HL-60 (cell line): Measurements from ENCODE around the gene INTS7.

ENCODE experiments used
- DNase-seq, 2 experiments: peaks; one replicate each; pipeline ENCODE4 v3.0.0-alpha.2; 2010 to 2020; ENCODE audit warnings: low read depth in 1 of 2, low spot score in 1 of 2
- H3K27ac ChIP-seq: fragments of 250-450 bp; sonication (Bioruptor Pico); replicated peaks from 2 replicates; pipeline ENCODE4 v1.5.1; 2020; ENCODE audit warnings: mild to moderate bottlenecking, moderate library complexity
- H3K27me3 ChIP-seq: fragments of 250-450 bp; sonication (Bioruptor Pico); 2 replicates; pipeline ENCODE4 v1.5.1; 2021; ENCODE audit warnings: mild to moderate bottlenecking, moderate library complexity; ENCODE audit not compliant: insufficient read depth, poor library complexity, severe bottlenecking
- H3K4me3 ChIP-seq: replicated peaks from 2 replicates; pipeline ENCODE4 v1.5.1; 2011; ENCODE audit warnings: mild to moderate bottlenecking, control low read depth, low read length; ENCODE audit not compliant: insufficient read depth
- GABPA ChIP-seq: IDR thresholded peaks from 2 replicates; pipeline ENCODE4 v1.6.1; 2012; ENCODE audit warnings: low read depth
- POLR2AphosphoS5 ChIP-seq: IDR thresholded peaks from 2 replicates; pipeline ENCODE4 v1.6.1; 2012; ENCODE audit warnings: low read depth
- SPI1 ChIP-seq: IDR thresholded peaks from 2 replicates; pipeline ENCODE4 v1.6.1; 2012; ENCODE audit warnings: low read depth, mild to moderate bottlenecking, borderline replicate concordance
- TF ChIP-seq, protein P1 (sequence below): IDR thresholded peaks from one replicate; pipeline ENCODE4 v1.5.1; 2011; ENCODE audit warnings: low read length, control low read depth, inconsistent platforms; ENCODE audit not compliant: insufficient read depth
- TF ChIP-seq, protein P2 (sequence below): IDR thresholded peaks from 2 replicates; pipeline ENCODE4 v1.6.1; 2012; ENCODE audit warnings: low read depth; ENCODE audit not compliant: insufficient replicate concordance

Gene INTS7

DNA sequence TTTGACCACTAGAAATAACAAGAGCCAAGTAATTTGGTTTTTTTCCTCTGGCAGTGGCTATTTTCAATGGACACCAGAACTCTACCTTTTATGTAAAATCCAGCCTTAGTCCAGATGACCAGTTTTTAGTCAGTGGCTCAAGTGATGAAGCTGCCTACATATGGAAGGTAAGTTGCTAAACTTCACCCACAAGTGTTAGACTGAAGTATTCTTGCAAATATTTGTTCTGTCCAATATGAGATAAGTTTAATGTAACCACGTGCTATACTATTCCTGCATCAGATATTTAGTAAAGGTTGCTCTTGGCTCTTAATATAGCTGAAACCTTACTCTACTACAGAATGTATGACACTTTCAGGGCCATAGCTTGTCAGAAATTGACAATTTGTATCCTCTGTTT lies 36.7 kb upstream of the INTS7 start:
- no peak overlapping the region for H3K4me3 ChIP-seq
- no peak for DNase-seq
- no peaks in the 10 kb centered on the region for H3K27me3 ChIP-seq
- no peak overlapping the region for H3K27ac ChIP-seq
- no peak for TF ChIP-seq GABPA
- TF ChIP-seq, protein P1, sequence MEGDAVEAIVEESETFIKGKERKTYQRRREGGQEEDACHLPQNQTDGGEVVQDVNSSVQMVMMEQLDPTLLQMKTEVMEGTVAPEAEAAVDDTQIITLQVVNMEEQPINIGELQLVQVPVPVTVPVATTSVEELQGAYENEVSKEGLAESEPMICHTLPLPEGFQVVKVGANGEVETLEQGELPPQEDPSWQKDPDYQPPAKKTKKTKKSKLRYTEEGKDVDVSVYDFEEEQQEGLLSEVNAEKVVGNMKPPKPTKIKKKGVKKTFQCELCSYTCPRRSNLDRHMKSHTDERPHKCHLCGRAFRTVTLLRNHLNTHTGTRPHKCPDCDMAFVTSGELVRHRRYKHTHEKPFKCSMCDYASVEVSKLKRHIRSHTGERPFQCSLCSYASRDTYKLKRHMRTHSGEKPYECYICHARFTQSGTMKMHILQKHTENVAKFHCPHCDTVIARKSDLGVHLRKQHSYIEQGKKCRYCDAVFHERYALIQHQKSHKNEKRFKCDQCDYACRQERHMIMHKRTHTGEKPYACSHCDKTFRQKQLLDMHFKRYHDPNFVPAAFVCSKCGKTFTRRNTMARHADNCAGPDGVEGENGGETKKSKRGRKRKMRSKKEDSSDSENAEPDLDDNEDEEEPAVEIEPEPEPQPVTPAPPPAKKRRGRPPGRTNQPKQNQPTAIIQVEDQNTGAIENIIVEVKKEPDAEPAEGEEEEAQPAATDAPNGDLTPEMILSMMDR, result no peak
- TF ChIP-seq, protein P2, sequence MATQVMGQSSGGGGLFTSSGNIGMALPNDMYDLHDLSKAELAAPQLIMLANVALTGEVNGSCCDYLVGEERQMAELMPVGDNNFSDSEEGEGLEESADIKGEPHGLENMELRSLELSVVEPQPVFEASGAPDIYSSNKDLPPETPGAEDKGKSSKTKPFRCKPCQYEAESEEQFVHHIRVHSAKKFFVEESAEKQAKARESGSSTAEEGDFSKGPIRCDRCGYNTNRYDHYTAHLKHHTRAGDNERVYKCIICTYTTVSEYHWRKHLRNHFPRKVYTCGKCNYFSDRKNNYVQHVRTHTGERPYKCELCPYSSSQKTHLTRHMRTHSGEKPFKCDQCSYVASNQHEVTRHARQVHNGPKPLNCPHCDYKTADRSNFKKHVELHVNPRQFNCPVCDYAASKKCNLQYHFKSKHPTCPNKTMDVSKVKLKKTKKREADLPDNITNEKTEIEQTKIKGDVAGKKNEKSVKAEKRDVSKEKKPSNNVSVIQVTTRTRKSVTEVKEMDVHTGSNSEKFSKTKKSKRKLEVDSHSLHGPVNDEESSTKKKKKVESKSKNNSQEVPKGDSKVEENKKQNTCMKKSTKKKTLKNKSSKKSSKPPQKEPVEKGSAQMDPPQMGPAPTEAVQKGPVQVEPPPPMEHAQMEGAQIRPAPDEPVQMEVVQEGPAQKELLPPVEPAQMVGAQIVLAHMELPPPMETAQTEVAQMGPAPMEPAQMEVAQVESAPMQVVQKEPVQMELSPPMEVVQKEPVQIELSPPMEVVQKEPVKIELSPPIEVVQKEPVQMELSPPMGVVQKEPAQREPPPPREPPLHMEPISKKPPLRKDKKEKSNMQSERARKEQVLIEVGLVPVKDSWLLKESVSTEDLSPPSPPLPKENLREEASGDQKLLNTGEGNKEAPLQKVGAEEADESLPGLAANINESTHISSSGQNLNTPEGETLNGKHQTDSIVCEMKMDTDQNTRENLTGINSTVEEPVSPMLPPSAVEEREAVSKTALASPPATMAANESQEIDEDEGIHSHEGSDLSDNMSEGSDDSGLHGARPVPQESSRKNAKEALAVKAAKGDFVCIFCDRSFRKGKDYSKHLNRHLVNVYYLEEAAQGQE, result no peak
- no peak for TF ChIP-seq POLR2AphosphoS5
- no peak for TF ChIP-seq SPI1

DNA sequence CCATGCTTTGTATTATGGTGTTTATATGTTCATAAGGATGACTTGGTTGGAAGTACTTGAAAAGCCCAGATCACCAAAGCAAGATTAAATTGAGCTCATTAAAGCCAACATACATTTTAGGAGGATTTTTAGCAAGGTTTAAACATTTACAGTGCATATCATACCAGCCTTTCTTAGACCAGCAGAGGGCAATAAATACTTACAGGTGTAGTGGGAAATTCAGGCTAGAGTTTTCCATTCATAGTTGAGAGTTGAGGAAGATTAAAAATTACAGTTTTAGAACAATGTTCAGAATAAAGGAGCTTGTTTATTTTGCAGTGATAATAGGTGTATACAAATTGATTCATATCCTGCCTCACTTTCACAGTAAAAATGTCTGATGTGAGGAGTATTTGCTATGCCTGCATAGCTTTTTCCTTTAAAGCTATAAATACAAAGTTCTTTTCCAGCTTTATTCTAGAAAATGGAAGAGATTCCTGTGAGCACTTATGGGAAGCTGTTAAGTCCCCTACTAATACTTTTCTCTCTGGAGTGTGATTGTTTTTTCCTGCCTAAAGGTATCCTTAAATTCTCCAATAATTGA lies 35.5 kb upstream of the INTS7 start:
- peak in 1 of 2 experiments; percentile 5 for DNase-seq
- no peak overlapping the region for H3K27ac ChIP-seq
- H3K4me3 ChIP-seq, result no peak overlapping the region
- TF ChIP-seq, protein P1, result peak; percentile 19
- TF ChIP-seq, protein P2, result no peak
- H3K27me3 ChIP-seq, result no peaks in the 10 kb centered on the region

DNA sequence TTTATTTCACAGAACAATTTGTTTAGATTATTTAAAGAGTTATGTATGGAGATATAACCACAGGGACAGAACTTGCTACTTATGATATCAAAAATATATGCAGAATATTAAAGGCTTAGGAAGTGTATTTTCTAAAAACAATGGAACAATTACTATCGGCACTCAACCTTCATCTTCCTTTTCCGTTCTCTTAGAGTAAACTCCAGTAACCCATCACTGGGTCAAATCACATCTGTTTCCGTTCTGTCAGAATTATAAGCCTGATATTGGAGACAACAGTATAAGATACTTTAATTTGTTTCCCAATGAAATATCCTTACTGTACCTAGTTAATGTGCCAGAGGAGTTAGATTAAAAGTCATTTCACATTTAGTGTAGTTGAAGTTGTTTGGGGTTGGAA lies 32.4 kb upstream of the INTS7 start:
- H3K27me3 ChIP-seq, result no peaks in the 10 kb centered on the region
- H3K27ac ChIP-seq, result no peak overlapping the region
- H3K4me3 ChIP-seq, result no peak overlapping the region
- no peak for DNase-seq
- TF ChIP-seq, protein P1, result no peak
- TF ChIP-seq GABPA, result no peak
- TF ChIP-seq, protein P2, result no peak
- TF ChIP-seq SPI1, result no peak
- TF ChIP-seq POLR2AphosphoS5, result no peak
